DMS53 treated with DMSO at 0.1 percent for 48 hours (cell line): ENCODE results near the gene TWF1.
"Not testable (repeated sequence)": the region's sequence is repeated elsewhere in the genome, so short reads cannot be mapped to it uniquely, and the experiment has no call there.

Experiments
- DNase-seq: peaks from one replicate; lab custom pipeline; 2025; ENCODE audit not compliant: unreplicated experiment; lab: John Stamatoyannopoulos, UW

TWF1 gene

DNA sequence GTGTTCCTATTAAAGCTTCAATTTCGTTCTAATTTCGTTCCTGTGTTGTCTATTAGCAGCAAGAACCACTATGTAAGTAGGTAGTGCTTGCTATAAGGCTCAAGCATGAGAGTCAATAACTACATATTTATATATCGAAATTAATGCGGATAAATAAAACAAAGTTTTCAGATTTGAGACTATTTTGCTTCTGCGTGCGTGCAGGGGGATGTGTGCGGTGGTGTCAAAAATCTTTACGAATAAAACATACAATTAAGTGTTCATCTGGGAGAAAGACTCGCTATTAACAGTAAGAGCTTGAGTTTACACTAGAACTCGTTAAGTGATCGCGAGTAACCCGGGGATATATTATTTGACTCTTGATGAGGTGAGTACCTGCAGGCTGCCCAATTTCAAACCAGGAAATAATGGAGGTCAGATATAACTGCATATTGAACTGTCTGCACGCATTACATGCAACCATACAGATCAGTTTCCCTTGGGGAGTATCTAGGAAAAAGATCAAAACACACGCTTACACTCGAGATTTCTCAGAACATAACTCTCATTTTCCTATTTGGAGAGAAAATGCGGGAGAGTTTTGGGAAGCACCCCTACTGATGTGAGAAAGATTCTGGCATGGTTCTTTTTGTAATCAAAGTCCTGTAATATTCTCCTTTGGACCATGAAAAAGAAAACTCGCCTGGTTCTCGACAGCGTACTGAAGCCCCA, 813 bp downstream of the TWF1 start:
- peak; percentile 66 for DNase-seq

DNA sequence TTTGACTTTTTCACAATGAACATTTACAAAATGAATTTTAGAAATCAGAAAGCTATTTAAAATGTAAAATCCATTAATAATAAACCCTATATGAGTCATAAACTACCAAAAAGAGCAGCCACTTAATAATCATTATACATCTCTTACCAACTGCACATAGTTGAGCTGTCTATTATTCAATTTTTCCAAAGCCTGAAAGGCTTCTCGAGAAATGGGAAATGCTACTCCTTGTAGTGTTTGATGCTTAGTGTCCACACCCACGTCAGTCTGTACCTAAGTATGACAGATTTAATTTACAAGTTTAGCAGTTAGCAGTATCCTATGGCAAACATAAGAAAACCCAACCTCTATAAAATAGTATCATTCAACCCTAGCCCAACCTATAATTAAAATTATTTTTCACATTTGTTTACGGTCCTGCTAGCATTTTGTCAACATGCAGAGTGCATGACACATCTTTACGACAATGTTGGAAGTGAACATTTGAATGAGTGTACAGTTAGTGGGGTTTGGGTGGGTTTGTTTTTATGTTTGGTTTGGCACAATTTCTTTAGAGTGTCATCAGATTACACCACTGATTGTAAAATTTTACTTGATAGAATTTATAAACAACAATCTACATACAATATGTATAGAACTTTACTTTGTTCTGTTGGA, 8.4 kb downstream of the TWF1 start:
- no peak for DNase-seq

DNA sequence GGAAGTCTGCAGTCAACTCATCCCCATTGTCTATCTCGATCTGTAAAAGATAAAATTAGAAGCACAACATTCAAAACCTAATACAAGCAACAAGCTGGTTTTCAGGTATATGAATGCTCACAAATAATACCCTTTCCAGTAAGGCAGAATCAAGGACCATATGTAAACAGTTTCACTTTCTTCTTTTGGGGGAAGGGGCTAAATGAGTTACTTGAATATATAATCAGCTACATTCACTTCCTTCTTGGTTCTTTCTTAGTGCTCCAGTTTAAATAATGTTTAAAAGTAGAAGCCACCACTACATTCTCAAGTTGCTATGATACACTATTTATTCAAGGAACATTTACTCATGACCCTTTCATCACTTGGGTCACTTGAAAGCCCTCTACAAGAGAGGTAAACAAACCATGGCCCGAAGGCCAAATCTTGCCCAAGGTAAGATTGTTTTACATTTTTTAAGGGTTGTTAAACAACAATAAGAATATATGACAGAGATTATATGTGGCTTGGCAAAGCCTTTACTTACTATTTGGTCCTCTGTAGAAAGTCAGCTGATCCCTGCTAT, 10.3 kb downstream of the TWF1 start:
- peak; percentile 68 for DNase-seq

DNA sequence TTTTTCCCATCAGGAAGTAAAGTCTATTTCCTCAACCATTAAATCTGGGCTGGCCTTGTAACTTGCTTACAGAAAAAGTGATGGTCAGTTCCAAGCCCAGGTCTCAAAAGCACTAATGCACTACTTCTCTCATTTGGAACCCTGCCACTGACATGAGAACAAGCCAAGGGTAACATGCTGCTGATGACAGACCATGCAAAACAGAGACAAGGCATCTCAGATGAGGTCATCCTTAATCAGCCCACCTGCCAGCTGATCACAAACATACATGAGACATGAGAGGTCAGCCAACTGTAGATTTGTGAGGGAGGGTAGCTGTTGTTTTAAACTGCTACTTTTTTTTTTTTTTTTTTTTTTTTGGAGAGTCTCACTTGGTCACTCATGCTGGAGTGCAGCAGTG, 16.2 kb downstream of the TWF1 start:
- DNase-seq = peak; percentile 29

DNA sequence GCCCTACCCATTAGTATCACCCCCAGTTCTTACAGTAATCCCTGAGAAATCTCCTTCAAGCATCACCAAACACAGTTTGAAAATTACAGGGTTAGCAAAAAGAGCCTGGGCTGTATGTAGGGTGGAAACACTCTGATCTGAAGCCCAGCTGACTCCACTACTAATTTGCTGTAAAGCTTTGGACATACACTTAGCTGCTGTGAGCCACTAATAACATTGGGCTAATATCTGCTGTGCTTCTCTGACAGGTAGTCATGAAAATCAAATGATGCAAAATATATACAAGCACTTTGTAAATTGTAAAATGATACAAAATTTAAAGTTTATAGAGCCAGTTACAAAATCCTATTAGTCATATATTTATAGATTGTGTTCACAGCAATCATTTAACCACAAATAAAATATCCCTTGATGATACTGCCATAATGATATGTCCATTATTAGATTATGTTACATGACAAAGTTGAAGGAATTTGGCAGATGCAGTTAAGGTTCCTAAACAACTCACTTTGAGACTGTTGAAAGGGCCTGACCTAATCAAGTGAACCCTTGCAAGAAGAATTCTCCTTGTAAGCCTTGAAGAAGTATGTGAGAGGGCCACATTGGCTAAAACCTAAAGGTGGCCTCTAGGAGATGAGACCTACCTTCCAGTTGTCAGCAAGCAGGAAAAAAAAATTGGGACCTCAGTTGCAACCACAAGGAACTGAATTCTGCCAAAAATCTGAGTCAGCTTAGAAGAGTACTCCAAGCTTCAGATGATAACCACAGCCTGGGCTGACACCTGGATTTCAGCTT, 19.0 kb downstream of the TWF1 start:
- DNase-seq = no peak

DNA sequence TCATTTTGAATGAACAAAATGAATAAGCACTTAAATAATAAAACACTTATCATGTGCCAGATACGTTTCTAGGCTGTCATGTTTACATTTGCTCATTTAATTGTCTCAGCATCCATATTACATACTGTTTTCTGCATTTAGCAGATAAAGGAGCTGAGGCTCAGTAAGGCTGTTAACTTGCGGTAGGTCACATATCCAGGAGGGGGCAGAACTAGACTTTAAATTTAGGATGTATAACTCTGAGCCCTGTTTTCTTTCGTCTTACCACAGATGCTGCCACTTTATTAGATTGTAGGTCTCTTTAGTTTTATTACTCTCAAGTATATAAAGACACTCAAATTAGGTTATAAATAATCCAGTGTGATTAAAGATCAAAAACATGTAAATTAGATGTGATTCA, 29.6 kb downstream of the TWF1 start:
- peak; percentile 40 for DNase-seq

DNA sequence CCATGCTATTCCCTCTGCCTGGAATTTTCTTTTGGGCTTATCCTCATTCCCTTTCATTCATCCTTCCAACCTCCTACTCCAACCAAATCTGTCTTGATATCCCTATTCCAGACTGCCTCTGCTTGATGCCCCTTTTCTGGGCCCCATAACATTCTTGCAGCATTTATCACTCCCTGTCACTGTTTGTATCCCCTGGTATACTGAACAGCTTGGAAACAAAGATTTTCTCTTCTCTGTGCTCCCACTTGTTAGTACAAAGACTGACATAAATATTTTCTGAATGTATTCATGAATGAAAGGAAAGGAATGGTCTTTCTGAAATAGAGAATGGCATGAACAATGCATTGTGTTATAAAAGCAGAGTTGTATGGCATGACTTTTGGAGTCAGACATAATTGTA, 39.8 kb downstream of the TWF1 start:
- DNase-seq = no peak

DNA sequence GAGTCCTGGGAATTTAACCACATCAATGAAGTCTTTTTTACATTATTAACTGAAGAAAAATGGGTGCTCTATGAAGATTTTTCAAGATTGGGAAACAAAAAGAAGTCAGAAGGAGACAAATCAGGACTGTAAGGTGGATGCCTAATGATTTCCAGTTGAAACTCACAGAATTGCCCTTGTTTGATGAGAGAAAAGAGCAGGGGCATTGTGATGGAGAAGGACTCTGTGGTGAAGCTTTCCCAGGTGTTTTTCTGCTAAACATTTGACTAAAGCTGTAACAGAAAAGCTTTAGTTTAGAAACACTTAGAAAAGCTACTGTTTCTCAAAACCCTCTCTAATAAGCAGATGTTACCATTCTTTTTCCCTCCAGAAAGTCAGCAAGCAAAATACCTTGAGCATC, 41.6 kb downstream of the TWF1 start:
- DNase-seq = no peak

DNA sequence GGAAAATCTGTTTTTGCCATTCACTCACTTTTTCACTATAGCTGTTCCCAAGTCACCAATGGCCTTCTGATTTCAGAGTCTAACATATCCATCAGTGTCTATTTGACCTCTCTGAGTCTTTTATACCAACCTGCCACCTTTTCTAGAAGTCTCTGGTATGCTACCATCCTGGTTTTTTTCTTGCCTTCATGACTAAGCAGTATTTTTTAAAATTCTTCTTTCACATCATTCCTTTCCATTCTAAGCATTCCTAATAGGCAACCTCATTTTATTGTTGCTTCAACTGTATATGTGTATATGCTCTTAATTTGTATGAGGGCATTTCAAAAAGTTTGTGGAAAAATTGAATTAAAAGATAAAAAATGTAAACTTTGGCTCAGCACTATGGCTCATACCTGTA, 42.3 kb downstream of the TWF1 start:
- no peak for DNase-seq

DNA sequence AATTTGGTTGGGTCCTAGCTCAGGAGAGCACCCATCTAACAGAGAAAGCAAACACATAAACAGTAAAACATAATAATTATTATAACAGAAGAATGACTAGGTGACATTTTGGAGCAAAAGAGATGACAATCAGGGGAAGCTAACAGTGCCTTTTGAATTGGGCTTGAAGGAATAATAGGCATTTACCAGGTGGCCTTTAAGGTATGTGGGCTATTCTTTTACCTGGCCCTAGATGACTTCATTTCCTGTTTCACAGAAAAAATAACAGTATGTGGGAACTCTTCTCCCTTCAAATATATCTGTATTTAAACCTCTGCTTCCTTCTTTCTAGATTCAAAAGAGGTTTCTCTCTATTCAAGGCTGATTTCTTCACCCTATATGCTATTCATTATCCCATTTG, 43.5 kb downstream of the TWF1 start:
- no peak for DNase-seq

DNA sequence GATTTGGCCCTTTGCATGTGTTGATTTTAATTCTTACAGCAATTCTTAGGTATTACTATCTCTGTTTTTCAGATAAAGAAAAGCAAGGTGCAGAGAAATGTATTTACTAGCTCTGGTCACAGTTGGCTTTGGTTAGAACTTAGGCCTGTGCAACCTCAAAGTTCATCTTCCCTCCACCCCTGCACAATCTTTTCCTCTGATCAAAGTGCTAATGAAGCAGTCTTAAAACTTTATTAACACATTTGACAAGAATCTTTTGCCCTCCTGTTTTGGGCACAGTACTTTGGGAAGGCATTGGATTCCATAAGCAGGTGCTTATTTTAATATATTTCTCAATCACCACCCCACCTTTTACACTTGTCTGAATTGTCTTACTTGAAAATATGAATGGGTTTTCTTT, 44.6 kb downstream of the TWF1 start:
- no peak for DNase-seq

DNA sequence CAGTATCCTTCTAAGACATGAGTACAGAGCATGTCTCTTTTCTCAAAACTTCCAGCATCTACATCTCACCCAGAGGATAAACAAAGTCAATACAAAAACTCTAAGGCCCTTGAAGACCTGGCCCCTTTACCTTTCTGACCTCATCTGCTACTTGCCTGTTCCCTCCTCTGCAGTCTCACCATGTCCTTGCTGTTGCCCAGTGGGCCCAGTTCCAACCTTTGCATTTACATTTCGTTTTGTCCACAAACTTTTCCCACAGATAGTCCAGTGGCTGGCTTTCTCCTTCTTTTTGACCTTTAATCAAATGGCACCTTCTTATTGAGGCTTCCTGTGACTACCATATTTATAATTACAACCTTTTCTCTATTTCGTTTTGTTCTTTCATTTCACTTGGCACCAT, 45.7 kb downstream of the TWF1 start:
- no peak for DNase-seq

DNA sequence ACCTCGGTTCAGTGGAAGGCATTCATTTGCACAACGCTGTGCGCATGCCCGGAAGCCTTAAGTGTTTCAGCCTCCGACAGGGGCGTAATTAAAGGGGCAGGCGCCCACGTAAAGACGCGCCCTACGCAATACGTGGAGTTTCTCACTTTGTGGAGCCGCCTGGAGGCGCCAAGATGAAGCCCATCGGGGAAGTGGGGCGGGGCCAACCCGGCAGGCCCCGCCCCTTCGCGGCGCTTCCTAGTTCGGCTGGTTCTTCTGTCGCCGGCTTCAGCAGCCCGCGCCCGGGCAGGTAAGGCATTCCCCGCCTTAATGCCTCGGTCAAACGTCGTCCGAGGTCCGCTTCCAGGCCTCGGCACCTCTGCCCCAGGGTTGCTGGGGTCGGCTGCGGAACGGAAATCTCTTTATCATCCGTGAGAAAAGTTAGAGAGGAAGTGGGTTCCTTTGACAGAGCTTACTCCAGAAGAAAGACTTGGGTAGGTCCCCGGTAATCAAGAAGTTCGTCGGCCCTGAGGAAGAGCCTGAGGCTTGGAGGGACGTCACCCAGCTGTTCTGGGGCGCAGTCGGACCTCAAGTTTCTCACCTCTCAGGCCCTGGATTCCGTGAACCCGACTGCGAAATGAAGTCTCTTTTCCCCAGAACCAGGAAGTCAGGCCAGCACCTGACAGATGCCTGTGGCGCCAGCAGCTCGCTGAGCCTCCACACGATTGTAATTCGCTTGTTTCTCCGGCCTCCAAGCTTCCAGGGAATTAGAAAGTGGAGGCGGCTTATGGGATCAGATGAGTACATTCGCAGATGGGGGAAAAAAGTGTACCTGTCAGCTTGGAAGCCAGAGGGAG, 47.2 kb downstream of the TWF1 start, which contains the start of the genes IRAK4 and PUS7L:
Gene IRAK4, plus strand, starts transcription at position 224 of the 836 bp plus-strand sequence. CDS start 9,161 bp downstream, outside the sequence.
Gene PUS7L, minus strand, starts transcription at position 63 of the 836 bp plus-strand sequence. CDS start 3,545 bp downstream, outside the sequence.
- peak; percentile 100 for DNase-seq

DNA sequence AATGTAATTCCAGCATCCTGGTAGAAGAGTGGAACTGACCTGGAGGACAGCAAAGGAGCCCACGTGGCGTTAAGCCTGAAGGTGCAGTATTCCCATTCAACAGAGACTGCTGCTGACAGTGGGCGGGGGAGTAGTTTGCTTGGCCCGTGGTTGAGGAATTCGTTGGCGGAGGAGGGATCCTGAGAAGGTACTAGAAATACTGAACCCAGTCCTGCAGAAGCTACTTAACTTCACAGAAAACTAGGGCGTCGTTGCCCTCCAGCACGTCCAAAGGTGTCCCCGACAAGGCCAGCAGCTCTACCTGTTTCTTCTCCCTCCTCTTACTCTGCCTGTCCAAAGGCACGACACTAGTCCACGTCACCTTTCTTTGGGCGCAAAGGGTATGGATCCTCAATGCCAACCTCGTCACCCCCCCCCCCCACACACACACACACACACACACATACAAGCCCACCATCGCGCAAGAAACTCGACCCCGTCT, 47.8 kb downstream of the TWF1 start:
- DNase-seq = peak; percentile 95

DNA sequence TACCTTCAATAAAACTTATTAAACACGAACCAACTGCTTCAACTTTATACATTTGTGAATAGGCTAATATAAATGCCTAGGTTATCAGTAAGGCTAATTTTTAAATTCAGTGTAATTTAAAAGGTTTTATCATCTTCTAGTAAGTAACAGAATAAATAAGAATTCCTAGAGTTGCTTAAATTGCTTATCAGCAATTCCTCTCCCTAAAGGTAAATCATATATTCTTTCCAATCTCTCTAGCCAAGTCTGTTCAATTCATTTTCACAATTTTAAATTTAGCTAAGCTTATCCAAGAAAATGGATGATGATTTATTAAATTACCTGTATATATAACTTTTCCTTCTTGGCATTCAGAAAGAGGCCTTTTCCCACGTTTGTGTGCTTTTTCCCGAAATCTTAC, 52.1 kb downstream of the TWF1 start:
- DNase-seq = no peak

DNA sequence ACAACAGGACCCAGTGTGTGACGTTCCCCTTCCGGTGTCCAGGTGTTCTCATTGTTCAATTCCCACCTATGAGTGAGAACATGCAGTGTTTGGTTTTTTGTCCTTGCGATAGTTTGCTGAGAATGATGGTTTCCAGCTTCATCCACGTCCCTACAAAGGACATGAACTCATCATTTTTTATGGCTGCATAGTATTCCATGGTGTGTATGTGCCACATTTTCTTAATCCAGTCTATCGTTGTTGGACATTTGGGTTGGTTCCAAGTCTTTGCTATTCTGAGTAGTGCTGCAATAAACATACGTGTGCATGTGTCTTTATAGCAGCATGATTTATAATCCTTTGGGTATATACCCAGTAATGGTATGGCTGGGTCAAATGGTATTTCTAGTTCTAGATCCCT, 54.8 kb downstream of the TWF1 start:
- not testable (repeated sequence) for DNase-seq

DNA sequence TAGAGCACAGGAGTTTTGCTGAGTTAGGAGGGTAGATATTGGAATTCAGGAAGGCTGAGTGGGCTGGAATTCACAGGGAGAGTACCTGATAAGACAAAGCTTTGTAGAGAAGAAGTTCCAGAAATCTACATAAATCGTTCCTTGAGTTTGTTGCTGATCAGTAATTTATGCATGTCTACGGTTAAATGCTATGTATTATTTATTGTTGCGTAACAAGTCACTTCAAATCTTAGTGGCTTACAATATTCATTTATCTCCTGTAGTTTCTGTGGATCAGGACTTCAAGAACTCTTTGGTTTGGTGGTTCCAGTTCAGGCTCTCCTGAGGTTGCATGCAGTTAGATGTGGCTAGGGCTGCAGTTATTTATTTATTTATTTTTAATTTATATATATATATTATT, 55.3 kb downstream of the TWF1 start:
- no peak for DNase-seq

DNA sequence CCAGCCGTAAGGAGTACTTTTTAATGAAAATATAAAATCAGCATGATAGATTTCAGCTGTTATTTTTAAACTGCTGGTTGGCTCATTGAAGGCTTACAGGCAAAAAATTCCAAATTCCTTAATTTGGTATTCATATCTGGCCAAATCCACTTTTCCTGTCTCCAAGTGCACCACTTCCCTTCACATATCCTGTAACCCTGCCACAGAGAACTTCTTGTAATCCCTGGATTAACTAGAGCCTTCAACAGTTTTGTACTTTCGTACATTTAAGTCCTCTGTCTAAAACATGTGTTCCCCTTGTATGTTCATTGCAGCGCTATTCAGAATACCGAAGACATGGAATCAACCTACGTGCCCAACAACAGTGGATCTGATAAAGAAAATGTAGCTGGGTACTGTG, 57.1 kb downstream of the TWF1 start:
- no peak for DNase-seq

DNA sequence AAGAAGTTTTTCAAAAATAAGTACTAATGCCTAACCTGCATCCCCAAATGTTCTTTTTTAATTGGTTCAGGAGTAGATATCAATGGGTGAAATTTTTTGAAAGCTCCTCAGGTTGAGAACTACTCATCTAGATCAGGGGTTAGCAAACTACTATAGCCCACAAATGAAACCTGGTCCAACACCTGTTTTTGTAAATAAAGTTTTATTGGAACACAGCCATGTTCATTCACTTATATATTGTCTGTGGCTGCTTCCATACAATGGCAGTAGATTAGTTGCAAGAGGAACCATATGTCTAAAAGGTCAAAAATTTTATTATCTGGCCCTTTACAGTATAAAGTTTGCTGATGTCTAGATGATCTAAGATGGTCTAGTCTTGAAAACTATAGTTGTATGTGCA, 61.3 kb downstream of the TWF1 start:
- DNase-seq = no peak
